Measurements from ENCODE around the gene BLVRA. TPM values are rescaled to one million over a fixed set of nuclear protein-coding genes. Genes with fewer than 3 reads are reported as not detected.
"Not testable (repeated sequence)": the region's sequence is repeated elsewhere in the genome, so short reads cannot be mapped to it uniquely, and the experiment has no call there.

Gene BLVRA
- total RNA-seq, 1 experiment from 2014 or later, result 40.7 TPM

DNA sequence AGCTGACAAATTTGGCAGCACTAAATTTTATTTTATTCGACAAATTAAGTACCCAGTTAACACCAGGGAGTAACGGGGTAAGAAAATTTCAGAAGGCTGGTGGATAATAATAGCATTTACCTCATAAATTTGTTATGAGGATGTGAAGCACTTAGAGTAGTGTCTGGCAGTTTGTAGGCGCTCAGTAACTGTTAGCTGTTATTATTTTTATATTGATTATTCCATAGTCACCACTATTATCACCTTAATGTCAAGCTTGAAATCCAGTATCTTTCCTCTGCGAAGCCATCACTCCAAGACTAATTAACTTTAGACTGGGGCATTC lies 28.6 kb upstream of the BLVRA start:
- H3K4me2 ChIP-seq (ENCODE audit: insufficient read depth, insufficient read length, low read length), result peak overlapping the region; percentile 79
- H3K9ac ChIP-seq (ENCODE audit: extremely low read depth, insufficient read length, low read length), result peak overlapping the region; percentile 63
- peaks cover 26% of the 10 kb centered on the region; the same call in 1 of the 2 replicates for H3K79me2 ChIP-seq (ENCODE audit: insufficient read depth, low read length)
- H2BK20ac ChIP-seq (ENCODE audit: low read depth, low read length, poor library complexity, severe bottlenecking), result no peak overlapping the region
- H3K9me3 ChIP-seq (ENCODE audit: control insufficient read depth, low read depth, low read length), result no peaks in the 10 kb centered on the region
- Mint-ChIP-seq H3K4me3 (peak overlapping the region; percentile 96 to 97), H3K9me3 (no peaks in the 10 kb centered on the region), H3K27ac (peak overlapping the region in 2 of 3 experiments; percentile 92 to 99; a peak in 4 of 7 replicates), H3K27me3 (ENCODE audit: low read depth) (no peaks in the 10 kb centered on the region), H3K4me1 (peaks cover 26% of the 10 kb centered on the region in 2 experiments), H3K36me3 (ENCODE audit: insufficient read depth in 1 of 3, low read depth in 3 of 3) (peaks cover 0 to 10% (median 0%) of the 10 kb centered on the region in 3 experiments; a peak in 4 of 7 replicates)
- H4K5ac ChIP-seq (ENCODE audit: insufficient read length, low read depth, low read length), result no peak overlapping the region
- no peaks in the 10 kb centered on the region for H3K4me1 ChIP-seq (ENCODE audit: insufficient read depth, low read length)
- H2BK15ac ChIP-seq (ENCODE audit: low read depth, low read length), result no peak overlapping the region
- H2AK5ac ChIP-seq (ENCODE audit: insufficient read length, low read length), result no peak overlapping the region
- H4K8ac ChIP-seq (replicated peaks; ENCODE audit: insufficient read length, low read depth, low read length), result no peak overlapping the region
- H4K91ac ChIP-seq (ENCODE audit: insufficient read length, low read depth, low read length), result no peak overlapping the region
- no peak overlapping the region for H3K18ac ChIP-seq (ENCODE audit: insufficient read length, low read depth, low read length)
- H3K56ac ChIP-seq (ENCODE audit: insufficient read length, low read depth, low read length), result no peak overlapping the region
- H3K14ac ChIP-seq (ENCODE audit: insufficient read depth, low read length), result no peak overlapping the region
- no peaks in the 10 kb centered on the region for H3K23me2 ChIP-seq (ENCODE audit: insufficient read length, low read depth, low read length, poor library complexity, severe bottlenecking)
- DNase-seq, result no peak
- no peak overlapping the region for H3T11ph ChIP-seq (ENCODE audit: low read length)
- H3K23ac ChIP-seq (ENCODE audit: insufficient read length, low read depth, low read length), result no peak overlapping the region
- H3K79me1 ChIP-seq (ENCODE audit: insufficient read depth, low read depth, low read length, poor library complexity, severe bottlenecking), result no peaks in the 10 kb centered on the region
- no peaks in the 10 kb centered on the region for H3K27me3 ChIP-seq (ENCODE audit: insufficient read depth, low read length)
- no peak overlapping the region for H3K4ac ChIP-seq (ENCODE audit: low read depth, low read length)
- no peaks in the 10 kb centered on the region for H4K20me1 ChIP-seq (ENCODE audit: control insufficient read depth, insufficient read depth, insufficient read length)
- H2AFZ ChIP-seq (ENCODE audit: low read length), result no peak overlapping the region
- no peak overlapping the region for H2BK5ac ChIP-seq (ENCODE audit: insufficient read length, low read length)
- H3K27ac ChIP-seq (ENCODE audit: insufficient read length, low read depth, low read length), result no peak overlapping the region
- TF ChIP-seq, protein P1, sequence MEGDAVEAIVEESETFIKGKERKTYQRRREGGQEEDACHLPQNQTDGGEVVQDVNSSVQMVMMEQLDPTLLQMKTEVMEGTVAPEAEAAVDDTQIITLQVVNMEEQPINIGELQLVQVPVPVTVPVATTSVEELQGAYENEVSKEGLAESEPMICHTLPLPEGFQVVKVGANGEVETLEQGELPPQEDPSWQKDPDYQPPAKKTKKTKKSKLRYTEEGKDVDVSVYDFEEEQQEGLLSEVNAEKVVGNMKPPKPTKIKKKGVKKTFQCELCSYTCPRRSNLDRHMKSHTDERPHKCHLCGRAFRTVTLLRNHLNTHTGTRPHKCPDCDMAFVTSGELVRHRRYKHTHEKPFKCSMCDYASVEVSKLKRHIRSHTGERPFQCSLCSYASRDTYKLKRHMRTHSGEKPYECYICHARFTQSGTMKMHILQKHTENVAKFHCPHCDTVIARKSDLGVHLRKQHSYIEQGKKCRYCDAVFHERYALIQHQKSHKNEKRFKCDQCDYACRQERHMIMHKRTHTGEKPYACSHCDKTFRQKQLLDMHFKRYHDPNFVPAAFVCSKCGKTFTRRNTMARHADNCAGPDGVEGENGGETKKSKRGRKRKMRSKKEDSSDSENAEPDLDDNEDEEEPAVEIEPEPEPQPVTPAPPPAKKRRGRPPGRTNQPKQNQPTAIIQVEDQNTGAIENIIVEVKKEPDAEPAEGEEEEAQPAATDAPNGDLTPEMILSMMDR (conservative IDR thresholded peaks at IDR 0.05), result no peak
- no CpG with 5 or more reads among the region's 4 CpGs for WGBS (ENCODE audit: extremely low coverage, insufficient read length, low lambda C conversion rate)
- no peak overlapping the region for H2BK12ac ChIP-seq (ENCODE audit: insufficient read length, low read depth, low read length)
- no peak overlapping the region for H2BK120ac ChIP-seq (ENCODE audit: low read depth, low read length, poor library complexity, severe bottlenecking)

DNA sequence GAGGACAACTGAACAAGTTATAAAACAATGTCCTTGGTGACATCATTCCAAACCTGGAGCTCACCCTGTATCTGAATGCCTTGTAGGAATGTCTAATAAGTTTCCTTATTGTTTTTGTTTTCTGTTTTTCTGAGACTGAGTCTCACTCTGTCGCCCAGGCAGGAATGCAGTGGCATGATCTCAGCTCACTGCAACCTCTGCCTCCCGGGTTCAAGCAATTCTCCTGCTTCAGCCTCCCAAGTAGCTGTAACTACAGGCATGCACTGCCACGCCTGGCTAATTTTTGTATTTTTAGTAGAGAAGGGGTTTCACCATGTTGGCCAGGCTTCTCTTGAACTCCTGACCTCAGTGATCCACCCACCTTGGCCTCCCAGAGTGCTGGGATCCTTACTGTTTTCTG lies 27.0 kb upstream of the BLVRA start:
- H2BK12ac ChIP-seq (ENCODE audit: insufficient read length, low read depth, low read length); H3K14ac ChIP-seq (ENCODE audit: insufficient read depth, low read length); H3K23me2 ChIP-seq (ENCODE audit: insufficient read length, low read depth, low read length, poor library complexity, severe bottlenecking); H3K9me3 Mint-ChIP-seq; H3K27ac ChIP-seq (ENCODE audit: insufficient read length, low read depth, low read length); H2BK120ac ChIP-seq (ENCODE audit: low read depth, low read length, poor library complexity, severe bottlenecking); H3K18ac ChIP-seq (ENCODE audit: insufficient read length, low read depth, low read length); H2BK5ac ChIP-seq (ENCODE audit: insufficient read length, low read length); H3K4ac ChIP-seq (ENCODE audit: low read depth, low read length); H2BK20ac ChIP-seq (ENCODE audit: low read depth, low read length, poor library complexity, severe bottlenecking); H4K8ac ChIP-seq (replicated peaks; ENCODE audit: insufficient read length, low read depth, low read length); H3K79me1 ChIP-seq (ENCODE audit: insufficient read depth, low read depth, low read length, poor library complexity, severe bottlenecking); DNase-seq; H4K91ac ChIP-seq (ENCODE audit: insufficient read length, low read depth, low read length); H3K36me3 Mint-ChIP-seq (ENCODE audit: insufficient read depth in 1 of 3, low read depth in 3 of 3); H3K27ac Mint-ChIP-seq; H2AFZ ChIP-seq (ENCODE audit: low read length); H3K4me3 Mint-ChIP-seq; H3K9ac ChIP-seq (ENCODE audit: extremely low read depth, insufficient read length, low read length); H2AK5ac ChIP-seq (ENCODE audit: insufficient read length, low read length); H4K5ac ChIP-seq (ENCODE audit: insufficient read length, low read depth, low read length); H2BK15ac ChIP-seq (ENCODE audit: low read depth, low read length); H3K23ac ChIP-seq (ENCODE audit: insufficient read length, low read depth, low read length); H3K4me1 ChIP-seq (ENCODE audit: insufficient read depth, low read length); H3K9me3 ChIP-seq (ENCODE audit: control insufficient read depth, low read depth, low read length); H3T11ph ChIP-seq (ENCODE audit: low read length); H3K56ac ChIP-seq (ENCODE audit: insufficient read length, low read depth, low read length); H3K27me3 Mint-ChIP-seq (ENCODE audit: low read depth); H3K27me3 ChIP-seq (ENCODE audit: insufficient read depth, low read length); H4K20me1 ChIP-seq (ENCODE audit: control insufficient read depth, insufficient read depth, insufficient read length); H3K4me2 ChIP-seq (ENCODE audit: insufficient read depth, insufficient read length, low read length): not testable (repeated sequence)
- no CpG with 5 or more reads among the region's 3 CpGs for WGBS (ENCODE audit: extremely low coverage, insufficient read length, low lambda C conversion rate)
- peaks cover 24 to 26% of the 10 kb centered on the region in 2 experiments for H3K4me1 Mint-ChIP-seq
- peaks cover 18% of the 10 kb centered on the region; the same call in 1 of the 2 replicates for H3K79me2 ChIP-seq (ENCODE audit: insufficient read depth, low read length)

Data from H9 (cell line).